Activated CD4-positive, alpha-beta T cell treated with anti-CD3 and anti-CD28 coated beads, Interleukin-2, amount 50 U/mL, for 48 hours (primary cell): Measurements from ENCODE around the gene FRMD5.

Experiments
- DNase-seq, 2 experiments: peaks; one replicate each; pipeline ENCODE4 v3.0.0-alpha.2; 2020

Gene FRMD5

DNA sequence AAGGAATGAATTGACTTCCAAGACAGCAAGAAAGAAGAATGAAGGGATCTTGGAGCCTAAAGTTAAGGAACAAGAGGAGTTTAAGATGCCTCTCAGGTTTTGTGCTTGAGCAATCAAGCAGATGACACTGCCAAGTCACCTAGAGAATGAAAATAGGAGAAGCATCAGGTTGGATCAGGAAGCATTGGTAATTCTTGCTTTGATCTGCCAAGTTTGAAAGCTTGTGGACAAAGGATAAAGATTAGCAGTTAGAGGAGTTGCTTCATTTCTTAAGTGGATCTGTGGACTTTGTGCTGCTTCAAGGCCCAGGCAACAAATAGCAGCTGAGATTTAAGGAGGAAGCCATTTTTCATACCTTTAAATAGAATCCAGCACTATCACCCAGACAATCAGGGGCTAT lies 35.6 kb downstream of the FRMD5 start:
- DNase-seq: no peak

DNA sequence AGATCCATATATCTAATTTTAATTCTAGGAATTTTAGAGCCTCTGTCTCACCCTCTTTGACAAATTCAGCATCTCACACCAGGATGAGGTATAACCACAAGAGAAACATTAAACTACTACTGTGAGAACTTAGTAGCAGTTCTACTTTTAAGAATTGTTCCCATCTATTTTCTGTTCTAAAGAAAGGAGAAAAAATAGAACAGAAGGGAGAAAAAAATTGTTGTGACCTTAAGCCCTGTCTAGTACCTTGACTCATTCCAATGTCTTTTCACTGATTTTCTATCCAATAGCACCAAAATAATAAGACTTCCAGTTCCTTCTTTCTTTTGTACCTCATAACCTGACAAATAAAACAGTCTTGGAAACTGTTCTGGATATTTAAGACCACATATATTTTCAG lies 37.0 kb downstream of the FRMD5 start:
- DNase-seq: no peak

DNA sequence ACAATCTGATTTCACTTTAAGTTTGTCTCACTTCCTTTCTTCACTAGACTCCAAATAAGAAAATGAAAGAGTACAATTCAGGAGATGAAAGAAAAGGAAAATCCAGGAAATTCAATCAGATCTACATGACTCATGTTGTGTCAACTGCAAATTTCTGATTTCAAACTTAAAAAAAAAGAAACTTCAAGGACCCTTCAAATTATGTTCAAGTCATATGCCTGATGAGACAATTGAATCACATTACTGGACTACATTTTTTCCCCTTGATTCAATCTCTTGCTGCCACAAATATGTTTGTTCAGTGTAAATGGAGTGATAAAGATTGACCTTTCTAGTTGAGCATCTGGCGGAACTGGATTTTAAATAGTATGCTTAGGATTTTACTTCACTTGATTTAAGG lies 37.4 kb downstream of the FRMD5 start:
- no peak for DNase-seq

DNA sequence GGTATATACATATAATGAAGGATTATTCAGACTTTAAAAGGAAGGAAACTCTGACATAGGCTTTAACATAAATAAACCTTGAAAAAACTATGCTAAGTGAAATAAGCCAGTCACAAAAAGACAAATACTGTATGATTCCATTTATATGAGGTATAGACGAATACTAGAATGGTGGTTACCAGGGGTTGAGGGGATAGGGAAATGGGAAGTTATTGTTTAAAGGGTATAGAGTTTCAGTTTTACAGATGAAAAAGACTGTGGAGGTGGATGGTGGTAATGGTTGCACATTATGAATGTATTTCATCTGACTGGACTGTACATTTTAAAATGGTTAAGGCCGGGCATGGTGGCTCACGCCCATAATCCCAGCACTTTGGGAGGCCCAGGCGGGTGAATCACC lies 41.7 kb downstream of the FRMD5 start:
- DNase-seq: no peak

DNA sequence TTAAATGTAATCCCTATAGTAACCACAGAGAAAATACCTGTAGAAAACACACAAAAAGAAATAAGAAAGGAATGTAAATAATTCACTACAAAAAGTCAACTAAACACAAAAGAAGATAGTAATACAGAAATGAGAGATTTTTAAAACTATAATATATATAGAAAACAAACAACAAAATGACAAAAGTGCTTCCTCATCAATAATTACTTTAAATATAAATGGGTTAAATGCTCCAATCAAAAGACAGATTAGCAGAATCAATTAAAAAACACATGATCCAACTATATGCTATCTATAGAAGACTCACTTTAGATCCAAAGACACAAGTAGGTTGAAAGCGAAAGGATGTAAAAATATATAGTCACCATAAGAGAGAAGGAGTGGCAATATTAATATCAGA lies 45.8 kb downstream of the FRMD5 start:
- no peak for DNase-seq

DNA sequence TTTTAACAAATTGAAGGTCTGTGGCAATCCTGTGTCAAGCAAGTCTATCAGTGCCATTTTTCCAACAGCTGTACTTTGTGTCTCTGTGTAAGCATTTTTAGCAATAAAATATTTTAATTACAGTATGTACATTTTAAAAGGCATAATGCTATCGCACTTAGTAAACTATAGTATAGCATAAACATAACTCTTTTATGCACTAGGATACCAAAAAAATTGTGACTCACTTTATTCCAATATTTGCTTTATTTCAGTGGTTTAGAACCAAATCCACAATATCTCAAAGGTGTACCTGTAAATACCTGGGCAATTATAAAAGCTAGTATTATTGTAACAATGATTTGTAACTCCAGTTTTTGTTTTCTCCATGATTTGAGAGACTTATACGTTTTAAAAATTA lies 46.5 kb downstream of the FRMD5 start:
- no peak for DNase-seq

DNA sequence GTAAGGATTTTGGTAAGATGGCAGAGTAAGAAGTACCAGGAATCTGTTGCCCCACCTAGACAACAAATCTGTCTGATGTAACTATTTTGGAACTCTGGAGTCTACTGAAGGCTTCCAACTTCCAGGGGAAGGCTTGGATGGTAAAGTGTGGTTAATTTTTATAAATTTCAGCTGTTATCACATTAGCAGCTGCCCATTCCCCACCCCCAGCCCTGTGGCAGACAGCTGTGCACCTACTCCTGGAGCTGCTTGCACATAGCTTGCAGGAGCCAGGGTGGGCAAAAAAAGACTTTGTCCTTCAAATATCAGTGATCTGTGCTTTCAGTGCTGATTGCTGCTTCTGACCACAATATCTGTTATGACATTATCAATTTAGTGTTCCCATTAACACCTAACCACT lies 47.4 kb downstream of the FRMD5 start:
- DNase-seq: no peak

DNA sequence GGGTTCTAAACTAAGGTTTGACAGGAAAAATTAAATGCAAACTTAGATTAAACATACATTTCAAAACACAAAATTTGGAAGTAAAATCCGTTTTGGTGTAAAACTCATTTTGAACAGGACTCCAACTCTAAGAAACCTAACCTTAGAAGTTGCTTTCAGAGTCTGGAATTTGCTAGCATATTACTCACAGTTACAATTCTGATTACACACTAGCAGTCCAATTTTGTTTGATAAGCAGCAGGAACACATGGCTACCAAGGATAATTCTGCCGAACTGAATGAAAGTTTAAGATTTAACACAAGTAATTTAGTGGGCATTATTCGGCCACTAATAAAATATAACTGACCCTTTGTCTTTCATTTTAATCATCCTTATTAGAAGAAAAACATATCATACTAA lies 49.6 kb downstream of the FRMD5 start:
- no peak for DNase-seq

DNA sequence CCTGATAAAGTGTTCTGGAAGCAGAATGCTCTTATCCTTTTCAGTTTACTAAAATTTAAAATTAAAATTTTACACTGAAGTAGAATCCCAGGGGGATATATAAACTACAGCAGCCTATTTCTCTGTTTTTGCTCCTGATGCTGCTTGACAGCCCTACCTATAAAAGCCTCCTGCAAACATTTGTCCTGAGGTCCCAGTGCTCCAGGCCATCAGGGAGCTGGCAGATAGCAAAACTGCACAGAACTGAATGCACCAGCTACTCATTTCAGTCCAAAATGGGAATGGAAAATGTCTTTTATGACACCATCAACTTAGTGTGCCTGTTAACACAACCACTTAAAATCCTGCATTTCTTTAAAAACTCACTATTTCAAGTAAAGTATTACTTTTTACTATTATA lies 50.1 kb downstream of the FRMD5 start:
- DNase-seq: no peak

DNA sequence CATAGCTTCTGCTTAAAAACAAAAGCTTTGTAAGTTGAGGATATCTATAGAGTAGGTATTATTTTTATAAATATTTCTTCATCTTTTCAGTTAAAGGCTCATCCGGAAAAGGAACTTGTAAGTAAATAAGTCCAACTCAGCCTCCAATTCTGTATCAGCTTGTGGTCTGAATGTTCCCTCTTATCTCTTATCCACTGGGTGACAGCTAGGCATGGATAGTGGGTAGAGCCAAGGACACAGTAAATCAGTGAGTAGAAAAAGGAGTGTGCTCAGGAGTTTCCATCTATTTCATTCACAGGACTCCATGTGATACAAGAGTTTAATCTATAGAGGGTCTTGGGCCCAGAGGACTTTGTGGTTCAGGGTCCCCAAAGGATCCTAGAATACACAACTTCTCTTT lies 50.9 kb downstream of the FRMD5 start:
- no peak for DNase-seq

DNA sequence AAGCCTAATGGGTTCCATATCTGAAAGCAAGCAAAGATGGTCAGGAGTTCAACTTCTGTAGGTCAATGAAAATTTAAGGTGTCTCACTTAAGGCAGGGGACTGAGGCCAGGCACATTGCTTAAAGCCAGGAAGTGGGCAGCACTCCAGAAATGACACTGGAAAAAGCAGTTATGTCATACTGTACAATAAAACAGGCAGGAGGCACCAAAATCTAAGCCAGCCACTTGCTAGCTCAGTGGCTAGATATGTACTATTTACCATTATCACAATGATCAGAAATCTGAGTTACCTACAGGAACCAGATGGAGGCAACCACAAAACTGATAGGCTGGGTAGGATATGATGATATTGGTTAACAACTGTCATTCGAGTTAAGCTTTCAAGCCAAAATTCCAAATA lies 57.3 kb downstream of the FRMD5 start:
- no peak for DNase-seq

DNA sequence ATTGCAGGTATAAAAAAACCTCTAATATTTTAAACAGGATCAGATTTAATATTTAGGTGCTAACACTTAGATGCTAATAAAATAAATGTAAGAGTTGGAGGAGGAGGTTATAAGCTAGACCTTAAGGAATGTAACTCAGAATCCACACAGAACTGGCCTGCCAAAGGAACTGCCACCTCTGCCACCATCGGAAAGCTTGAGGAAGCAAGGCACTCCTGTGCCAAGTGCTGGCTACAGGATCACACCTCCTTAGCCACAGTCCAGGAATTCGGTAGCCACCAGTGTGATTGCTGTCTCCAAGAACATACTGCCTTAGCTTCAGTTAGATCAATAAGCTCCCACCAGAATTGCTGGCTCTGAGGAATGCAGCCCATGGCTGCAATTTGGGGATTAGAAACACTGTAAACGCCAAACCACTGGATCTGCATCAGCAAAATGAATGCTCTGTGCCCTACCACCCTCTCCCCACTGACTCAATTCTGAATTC lies 58.0 kb downstream of the FRMD5 start:
- no peak for DNase-seq

DNA sequence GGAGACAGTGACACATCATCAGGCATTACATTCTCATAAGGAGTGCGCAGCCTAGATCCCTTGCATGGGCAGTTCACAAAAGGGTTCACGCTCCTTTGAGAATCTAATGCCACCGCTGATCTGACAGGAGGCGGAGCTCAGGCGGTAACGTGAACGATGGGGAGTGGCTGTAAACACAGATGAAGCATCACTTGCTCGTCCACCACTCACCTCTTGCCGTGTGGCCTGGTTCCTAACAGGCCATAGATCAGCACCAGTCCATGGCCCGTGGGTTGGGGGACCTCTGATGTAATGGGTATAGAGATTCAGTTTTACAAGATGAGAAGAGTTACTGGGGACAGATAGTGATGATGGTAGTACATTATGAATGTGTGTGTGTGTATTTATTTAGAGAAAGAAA lies 63.0 kb downstream of the FRMD5 start:
- DNase-seq: no peak

DNA sequence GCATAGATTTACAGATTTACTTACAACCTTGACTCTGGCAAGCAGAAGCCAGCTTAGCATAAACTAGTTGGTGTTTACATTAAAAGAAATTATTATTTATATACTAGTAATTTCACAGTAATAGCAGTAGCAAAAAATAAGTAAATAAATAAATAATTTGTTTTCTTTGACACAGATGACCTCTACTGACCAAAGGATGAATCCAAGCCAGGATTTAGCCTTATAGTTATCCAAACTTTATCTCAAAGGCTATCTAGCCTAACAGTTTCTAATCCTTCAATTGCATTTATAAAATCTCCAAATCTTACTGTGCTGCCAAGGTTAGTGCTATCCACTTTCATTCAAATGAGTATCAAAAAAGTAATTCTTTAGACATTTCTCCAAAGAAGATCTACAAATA lies 64.3 kb downstream of the FRMD5 start:
- DNase-seq: no peak

DNA sequence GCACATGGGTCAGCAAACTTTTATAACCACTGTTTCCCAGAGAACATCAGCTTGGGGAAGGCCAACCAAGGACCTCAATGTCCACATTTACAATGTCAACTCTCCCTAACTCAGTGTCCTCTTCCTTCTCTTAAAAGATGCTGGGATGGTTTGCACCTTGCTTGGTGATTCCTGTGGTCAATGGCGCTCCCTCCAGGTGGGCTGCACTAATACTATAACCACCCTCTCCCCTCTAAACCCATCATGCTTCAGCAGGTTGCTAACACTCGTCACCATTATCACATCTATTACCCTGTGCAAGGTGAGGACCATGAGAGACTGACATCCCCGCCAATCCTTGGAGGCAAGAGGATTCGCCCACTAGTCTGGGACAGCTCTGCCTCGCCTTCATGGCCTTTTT lies 65.2 kb downstream of the FRMD5 start:
- DNase-seq: no peak

DNA sequence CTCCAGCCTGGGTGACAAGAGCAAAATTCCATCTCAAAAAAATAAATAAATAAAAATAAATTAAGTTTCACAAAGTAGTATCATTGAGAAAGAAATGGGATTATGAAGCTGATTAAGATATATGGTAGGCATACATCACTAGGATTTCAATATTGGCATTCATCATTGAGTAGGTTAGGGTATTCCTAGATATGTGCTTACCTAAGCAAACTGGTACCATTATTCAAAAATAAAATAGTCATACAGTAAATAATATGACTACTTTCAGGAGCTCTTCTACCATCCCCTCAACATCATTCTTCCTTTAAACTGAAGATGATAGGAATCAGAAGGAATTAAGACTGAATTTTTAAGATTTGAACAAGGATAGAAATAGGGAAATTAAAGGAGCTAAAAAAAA lies 66.6 kb downstream of the FRMD5 start:
- no peak for DNase-seq

DNA sequence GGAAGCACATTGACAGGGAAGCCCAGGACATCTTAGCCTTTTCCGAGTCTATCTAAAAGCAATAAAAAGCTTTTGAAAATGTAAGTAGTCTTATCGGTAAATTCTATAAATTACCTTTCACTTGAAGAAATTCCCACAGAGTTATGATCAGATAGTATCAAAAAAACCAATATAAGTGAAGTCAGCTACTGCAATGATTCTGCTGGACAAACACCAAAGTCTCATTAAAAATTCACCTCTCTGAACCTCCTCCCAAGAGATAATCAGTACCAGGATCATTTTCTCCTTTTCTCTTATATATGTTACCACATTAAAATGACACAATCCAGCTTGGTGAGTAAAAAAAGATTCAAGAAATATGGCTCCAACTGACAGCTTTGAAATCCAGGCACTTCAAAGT lies 69.2 kb downstream of the FRMD5 start:
- DNase-seq: no peak

DNA sequence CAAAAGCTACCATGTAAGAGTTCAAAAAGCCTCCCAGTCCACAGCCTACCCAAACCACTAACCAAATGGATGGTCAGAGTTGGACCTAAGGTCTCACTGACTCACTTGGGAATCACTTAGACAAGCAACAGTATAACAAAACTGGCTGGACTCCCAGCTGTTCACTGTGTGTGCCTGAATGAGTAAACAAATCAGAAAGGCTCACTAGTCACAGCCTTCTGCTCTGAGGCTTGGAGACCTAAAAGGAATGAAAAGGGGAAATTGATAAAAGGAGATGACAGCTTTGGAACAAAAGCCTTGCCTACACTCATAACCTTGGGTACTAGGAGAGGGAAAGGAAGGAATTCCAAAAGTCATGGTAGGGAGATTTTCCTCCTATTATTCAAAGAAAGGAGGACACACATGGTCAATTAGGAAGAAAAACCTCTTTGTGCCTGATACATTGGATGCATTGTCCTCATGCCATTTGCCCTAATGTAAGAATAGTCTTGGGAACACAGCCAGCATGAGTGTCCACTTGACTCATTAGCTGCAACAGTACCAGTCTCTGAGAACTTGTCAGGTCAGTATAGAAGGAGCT lies 92.3 kb downstream of the FRMD5 start:
- DNase-seq: no peak

DNA sequence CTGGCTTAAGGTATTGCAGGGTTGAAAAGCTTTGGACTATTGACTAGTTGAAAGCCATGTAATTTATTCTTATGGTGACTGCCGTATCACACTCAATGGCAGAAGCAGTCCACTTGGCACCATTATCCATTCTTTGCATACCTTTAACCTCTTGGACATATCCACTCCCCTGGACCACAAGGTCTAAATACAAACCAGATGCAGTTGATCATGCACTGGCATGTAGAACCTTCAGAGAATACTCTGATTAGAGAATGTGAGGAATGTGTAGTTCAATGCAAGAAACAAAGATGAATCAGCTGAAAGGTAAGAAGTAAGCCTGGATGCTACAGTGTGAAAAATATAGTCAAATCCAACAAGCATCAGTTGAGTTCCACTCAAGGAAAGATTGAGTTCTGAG lies 93.1 kb downstream of the FRMD5 start:
- no peak for DNase-seq

DNA sequence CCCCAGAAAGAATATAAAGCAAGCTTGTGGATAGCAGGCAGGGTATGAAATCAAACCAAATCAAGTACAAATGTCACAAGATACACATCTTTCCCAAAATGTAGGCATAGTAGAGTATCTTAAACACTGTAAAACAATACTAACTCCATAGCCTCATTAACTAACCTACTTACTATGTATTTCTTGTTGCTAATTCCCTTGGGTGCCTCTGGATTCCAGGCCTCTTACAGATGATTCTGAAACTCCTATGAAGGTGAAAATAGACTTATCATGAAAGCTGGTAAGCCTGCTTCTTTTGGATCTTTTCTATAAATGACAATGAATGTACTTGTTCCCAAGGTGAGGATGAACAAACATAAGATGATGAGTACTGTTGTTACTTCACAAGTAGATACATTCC lies 93.8 kb downstream of the FRMD5 start:
- DNase-seq: no peak

DNA sequence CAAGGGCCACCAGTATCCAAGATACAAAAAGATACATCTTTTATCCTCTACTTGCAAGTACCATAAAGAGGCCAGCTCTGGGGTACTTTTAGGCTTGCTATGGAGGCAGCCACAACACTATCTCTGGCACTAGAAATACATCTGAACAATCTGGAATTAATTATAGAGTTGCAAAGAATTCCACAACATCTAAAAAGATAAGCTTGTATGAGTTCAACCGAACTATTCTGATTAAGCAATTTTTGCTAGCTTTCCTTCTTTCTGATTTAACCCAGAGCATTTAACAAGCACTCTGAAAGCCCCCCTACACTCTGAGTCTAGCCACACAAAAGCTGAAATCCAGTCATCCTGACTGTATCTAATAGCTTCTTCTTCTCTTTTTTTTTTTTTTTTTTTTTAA lies 95.4 kb downstream of the FRMD5 start:
- no peak for DNase-seq

DNA sequence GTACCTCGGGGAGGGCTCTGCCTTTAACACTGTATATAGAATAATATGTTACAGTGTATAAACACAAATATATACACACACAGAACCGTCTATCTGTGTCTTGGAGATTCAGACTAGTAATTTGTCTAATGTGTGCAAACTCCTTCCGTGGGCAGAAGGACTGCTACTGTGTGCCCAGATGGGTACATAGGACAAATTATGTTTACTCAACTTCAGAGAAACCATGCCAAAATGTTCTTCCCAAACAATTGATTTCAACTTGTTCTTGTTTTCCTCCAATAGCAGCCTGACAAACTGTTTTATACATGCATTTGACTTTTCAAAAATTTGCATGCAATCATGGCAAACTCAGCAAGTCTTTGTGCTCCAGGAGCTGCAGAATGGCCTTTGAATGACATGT lies 97.5 kb downstream of the FRMD5 start:
- DNase-seq: no peak

DNA sequence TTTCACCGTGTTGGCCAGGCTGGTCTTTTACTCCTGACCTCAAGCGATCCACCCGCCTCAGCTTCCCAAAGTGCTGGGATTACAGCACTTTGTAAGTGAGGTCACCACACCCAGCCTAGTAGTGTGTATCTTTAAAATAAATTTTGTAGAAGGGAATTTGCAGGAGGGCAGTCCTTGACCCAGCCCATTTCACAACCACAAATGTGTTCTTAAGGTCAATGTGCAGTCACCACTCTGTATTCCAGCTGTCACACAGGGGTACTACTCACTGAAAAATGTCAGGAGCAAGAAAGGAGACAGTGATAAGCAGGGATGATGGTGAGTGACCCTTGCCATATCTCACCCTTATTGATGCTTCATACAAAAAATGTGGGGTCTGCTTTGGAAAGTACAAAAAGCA lies 98.5 kb downstream of the FRMD5 start:
- no peak for DNase-seq

DNA sequence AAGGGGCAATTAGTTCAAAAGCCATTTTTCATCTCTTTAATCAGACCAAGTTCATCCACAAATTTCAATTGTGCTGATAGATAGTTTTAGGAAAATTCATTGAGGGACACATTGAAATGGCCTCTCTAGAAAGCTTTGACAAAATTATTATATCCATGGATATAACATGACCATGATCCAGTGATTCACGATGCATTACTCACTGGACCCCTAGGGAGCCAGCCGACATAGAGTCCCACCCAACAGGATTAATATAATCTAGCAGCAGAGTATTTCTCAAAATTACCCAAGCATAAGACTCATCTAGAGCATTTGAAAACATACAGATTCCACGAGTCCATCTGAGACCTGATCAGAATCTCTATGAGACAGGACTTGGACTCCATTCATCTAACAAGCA lies 100.3 kb downstream of the FRMD5 start:
- no peak for DNase-seq

DNA sequence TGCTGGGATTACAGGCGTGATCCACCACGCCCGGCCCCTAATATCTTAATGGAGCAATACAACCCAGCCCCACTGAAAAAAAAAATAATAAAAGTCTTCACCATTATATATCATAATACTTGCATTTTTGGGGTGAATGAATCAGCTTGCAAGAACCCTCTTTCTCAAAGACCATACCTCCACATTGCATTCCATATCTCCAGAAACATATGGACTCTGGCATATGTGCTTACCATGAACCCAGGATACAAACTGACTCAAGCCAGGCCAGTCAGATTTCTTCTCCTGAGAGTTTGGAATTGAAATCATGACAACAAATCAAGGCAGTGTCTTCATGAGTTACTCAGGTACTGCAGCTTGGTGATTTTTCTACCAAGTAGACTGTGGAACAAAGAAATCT lies 101.2 kb downstream of the FRMD5 start:
- no peak for DNase-seq

DNA sequence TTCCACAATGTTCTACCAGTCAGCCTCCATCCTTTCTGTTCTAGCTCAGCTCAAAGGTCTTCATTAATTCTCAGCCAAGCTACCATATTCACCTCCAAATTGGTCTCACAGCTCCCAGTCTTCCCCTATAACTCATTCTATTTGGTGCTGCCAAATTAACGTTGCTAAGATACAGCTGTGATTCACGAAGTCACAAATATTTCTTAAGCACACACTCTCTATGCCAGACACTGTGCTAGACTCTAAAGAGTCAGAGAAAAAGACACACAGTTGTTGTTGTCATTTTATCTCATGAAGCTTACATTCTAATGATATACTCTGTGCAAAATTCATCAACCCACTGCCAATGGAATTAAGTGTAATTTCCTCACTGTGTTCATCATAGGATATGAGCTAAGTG lies 102.8 kb downstream of the FRMD5 start:
- no peak for DNase-seq
